Mammary epithelial cell (primary cell): ENCODE results near the gene CXCL12.

Experiments used
- CTCF ChIP-seq, 2 donors: IDR thresholded peaks in 1 of 2; conservative IDR thresholded peaks in 1 of 2; 2 replicates each; pipeline ENCODE4 v1.5.1; 2011 to 2012; ENCODE audit warnings: inconsistent platforms in 2 of 2, low read length in 2 of 2, mild to moderate bottlenecking in 2 of 2, control low read depth in 1 of 2, low read depth in 1 of 2; ENCODE audit not compliant: insufficient read depth in 1 of 2; ENCODE audit errors: extremely low read depth in 1 of 2
- EZH2 ChIP-seq: IDR thresholded peaks from 2 replicates; pipeline ENCODE4 v1.6.1; 2012; ENCODE audit warnings: low read length, inconsistent platforms, borderline replicate concordance

GRCh38 chr10:44422153-44422552 is 37.3 kb upstream of the CXCL12 start:
- TF ChIP-seq CTCF (conservative IDR thresholded peaks at IDR 0.05 in 1 of 2, IDR thresholded peaks at IDR 0.05 in 1 of 2; ENCODE audit: extremely low read depth in 1 of 2, insufficient read depth in 1 of 2, low read depth in 1 of 2, low read length in 2 of 2) (no peak), EZH2 (no peak)
